Activated effector memory CD4-positive, alpha-beta T cell treated with anti-CD3 and anti-CD28 coated beads, Interleukin-2, amount 50 U/mL, for 16 hours (primary cell): Measurements from ENCODE around the gene RPP14.

Experiments used
- DNase-seq: peaks from one replicate; pipeline ENCODE4 v3.0.0-alpha.2; 2020

Gene RPP14

DNA sequence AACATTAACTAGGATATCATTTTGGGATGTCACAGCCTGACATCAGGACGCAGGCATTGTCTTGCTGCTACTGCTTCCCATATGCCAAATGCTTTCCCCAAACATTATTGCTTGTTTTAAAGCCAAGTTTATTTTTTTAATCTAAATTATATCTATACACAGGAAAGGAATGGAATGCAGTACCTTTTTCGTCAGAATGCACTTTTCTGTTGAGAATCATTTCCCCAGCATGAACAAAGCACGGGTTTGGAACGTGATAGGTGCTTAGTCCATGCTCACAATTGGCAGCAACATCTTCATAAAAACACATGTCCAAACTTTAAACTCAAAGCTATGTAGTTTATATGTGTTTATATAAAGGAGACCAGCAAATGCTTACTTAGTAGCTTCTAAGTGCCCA, 52.8 kb downstream of the RPP14 start:
- no peak for DNase-seq

DNA sequence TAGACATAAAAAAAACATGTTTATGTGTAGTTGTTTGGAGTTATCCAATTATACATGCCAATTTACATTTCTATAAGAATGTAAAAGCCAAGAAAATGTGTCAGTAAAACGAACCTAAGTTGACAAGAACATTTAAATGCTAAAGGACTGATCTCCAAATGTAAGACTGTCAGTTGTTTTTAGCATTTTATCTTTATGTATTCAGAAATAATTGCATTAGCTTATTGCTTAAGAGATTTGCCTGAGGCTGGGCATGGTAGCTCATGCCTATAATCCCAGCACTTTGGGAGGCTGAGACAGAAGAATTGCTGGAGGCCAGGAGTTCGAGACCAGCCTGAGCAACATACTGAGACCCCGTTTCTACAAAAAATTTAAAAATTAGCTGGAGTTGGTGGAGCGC, 53.6 kb downstream of the RPP14 start:
- no peak for DNase-seq

DNA sequence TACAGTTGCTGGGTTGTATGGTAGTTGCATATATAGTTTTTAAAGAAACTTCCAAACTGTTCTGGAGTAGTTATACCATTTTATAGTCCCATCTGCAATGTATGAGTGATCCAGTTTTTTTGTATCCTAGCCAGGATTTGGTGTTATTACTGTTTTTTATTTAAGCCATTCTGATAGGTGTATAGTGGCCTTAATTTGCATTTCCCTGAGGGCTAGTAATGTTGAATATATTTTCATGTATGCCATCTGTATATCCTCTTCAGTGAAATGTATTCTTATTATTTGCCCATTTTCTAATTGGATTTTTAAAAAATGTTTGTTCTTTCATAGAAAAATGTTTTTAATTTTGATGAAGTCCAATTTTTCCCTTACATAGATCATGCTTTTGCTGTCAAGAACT, 55.8 kb downstream of the RPP14 start:
- no peak for DNase-seq

DNA sequence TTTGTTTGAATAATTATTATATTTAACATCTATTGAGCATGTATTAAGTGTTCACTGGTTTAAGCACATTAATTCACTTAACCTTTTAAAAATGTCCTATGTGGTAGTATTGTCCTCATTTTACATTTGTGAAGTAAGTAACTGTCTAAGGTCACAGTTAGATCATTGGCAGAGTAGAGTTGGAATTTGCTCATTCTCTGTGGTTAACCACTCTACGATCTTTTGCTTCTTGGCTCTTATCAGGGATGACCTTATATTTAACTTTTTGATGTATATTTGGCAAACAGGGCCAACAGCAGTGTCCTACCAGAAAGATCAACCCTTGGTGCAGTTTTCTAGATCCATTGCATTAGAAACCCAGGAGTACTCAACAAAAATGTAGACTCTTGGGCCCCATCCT, 60.7 kb downstream of the RPP14 start:
- DNase-seq, result no peak

DNA sequence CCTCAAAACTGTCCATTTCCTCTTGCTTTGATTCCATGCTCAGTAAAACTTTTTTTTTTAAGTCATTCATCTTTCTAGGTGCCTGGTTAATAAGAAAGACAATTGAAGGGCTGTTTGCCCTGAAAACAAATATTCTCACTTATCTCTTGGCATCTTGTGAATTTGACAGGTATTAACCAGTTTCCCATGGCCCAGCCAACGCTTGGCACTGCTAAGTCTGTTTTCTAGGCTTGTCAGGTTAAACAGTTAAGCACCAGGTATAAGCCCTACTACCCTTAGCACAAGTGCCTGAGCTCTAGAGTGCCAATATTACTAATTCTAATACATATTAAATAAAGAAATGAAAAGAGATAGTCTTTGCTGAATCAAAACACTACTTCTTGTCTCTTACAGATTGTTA, 63.0 kb downstream of the RPP14 start:
- no peak for DNase-seq
